H9 (cell line): ENCODE results near the gene GRM1. TPM values are rescaled to one million over a fixed set of nuclear protein-coding genes. Genes with fewer than 3 reads are reported as not detected.

Experiments
- DNase-seq: peaks from one replicate; pipeline ENCODE4 v3.0.0-alpha.2; 2017
- H2AFZ ChIP-seq: one replicate; pipeline ENCODE4 v1.6.1; 2013; ENCODE audit warnings: mild to moderate bottlenecking, low read length, control low read depth, moderate library complexity
- H2AK5ac ChIP-seq: 2 replicates; pipeline ENCODE4 v1.6.1; 2013; ENCODE audit warnings: low read length, control low read depth, mixed read lengths; ENCODE audit not compliant: insufficient read length
- H2BK120ac ChIP-seq: one replicate; pipeline ENCODE4 v1.6.1; 2013; ENCODE audit warnings: low read depth, mild to moderate bottlenecking, low read length, control low read depth, inconsistent platforms; ENCODE audit not compliant: poor library complexity, severe bottlenecking
- H2BK12ac ChIP-seq: 2 replicates; pipeline ENCODE4 v1.6.1; 2013; ENCODE audit warnings: low read length, control low read depth, mixed read lengths, low read depth; ENCODE audit not compliant: insufficient read length
- H2BK15ac ChIP-seq: 2 replicates; pipeline ENCODE4 v1.6.1; 2013; ENCODE audit warnings: low read depth, low read length, control low read depth
- H2BK20ac ChIP-seq: one replicate; pipeline ENCODE4 v1.6.1; 2013; ENCODE audit warnings: low read depth, mild to moderate bottlenecking, low read length, control low read depth, inconsistent platforms; ENCODE audit not compliant: poor library complexity, severe bottlenecking
- H2BK5ac ChIP-seq: 2 replicates; pipeline ENCODE4 v1.6.1; 2013; ENCODE audit warnings: low read length, control low read depth, mixed read lengths; ENCODE audit not compliant: insufficient read length
- H3K14ac ChIP-seq: 2 replicates; pipeline ENCODE4 v1.6.1; 2013; ENCODE audit warnings: low read length, control low read depth; ENCODE audit not compliant: insufficient read depth
- H3K18ac ChIP-seq: 2 replicates; pipeline ENCODE4 v1.6.1; 2013; ENCODE audit warnings: low read depth, mild to moderate bottlenecking, mixed read lengths, low read length, control low read depth; ENCODE audit not compliant: insufficient read length
- H3K23ac ChIP-seq: 2 replicates; pipeline ENCODE4 v1.6.1; 2013; ENCODE audit warnings: low read length, control low read depth, mixed read lengths, low read depth; ENCODE audit not compliant: insufficient read length
- H3K23me2 ChIP-seq: 2 replicates; pipeline ENCODE4 v1.6.1; 2013; ENCODE audit warnings: low read depth, mild to moderate bottlenecking, mixed read lengths, low read length, control low read depth; ENCODE audit not compliant: insufficient read length, poor library complexity, severe bottlenecking
- H3K27ac ChIP-seq: 2 replicates; pipeline ENCODE4 v1.5.1; 2013; ENCODE audit warnings: low read length, control low read depth, mixed read lengths, low read depth; ENCODE audit not compliant: insufficient read length
- H3K27me3 ChIP-seq: 2 replicates; pipeline ENCODE4 v1.6.1; 2013; ENCODE audit warnings: low read length, control low read depth, inconsistent platforms; ENCODE audit not compliant: insufficient read depth
- H3K4ac ChIP-seq: 2 replicates; pipeline ENCODE4 v1.6.1; 2013; ENCODE audit warnings: low read depth, mild to moderate bottlenecking, control low read depth, inconsistent platforms, low read length, moderate library complexity
- H3K4me1 ChIP-seq: 2 replicates; pipeline ENCODE4 v1.6.1; 2013; ENCODE audit warnings: low read length, control low read depth, inconsistent platforms; ENCODE audit not compliant: insufficient read depth
- H3K4me2 ChIP-seq: 2 replicates; pipeline ENCODE4 v1.6.1; 2013; ENCODE audit warnings: low read length, control low read depth, mixed read lengths; ENCODE audit not compliant: insufficient read length, insufficient read depth
- H3K56ac ChIP-seq: 2 replicates; pipeline ENCODE4 v1.6.1; 2013; ENCODE audit warnings: low read depth, mild to moderate bottlenecking, mixed read lengths, low read length, control low read depth; ENCODE audit not compliant: insufficient read length
- H3K79me1 ChIP-seq: 2 replicates; pipeline ENCODE4 v1.6.1; 2013; ENCODE audit warnings: low read depth, mild to moderate bottlenecking, moderate library complexity, low read length, control low read depth, inconsistent platforms; ENCODE audit not compliant: insufficient read depth, poor library complexity, severe bottlenecking
- H3K79me2 ChIP-seq: 2 replicates; pipeline ENCODE4 v1.6.1; 2013; ENCODE audit warnings: low read length, control low read depth, inconsistent platforms; ENCODE audit not compliant: insufficient read depth
- H3K9ac ChIP-seq: 2 replicates; pipeline ENCODE4 v1.6.1; 2013; ENCODE audit warnings: low read length, control low read depth, mixed read lengths; ENCODE audit not compliant: insufficient read length; ENCODE audit errors: extremely low read depth
- H3K9me3 ChIP-seq: one replicate; pipeline ENCODE4 v1.6.1; 2013; ENCODE audit warnings: low read depth, low read length, inconsistent platforms; ENCODE audit not compliant: control insufficient read depth
- H3T11ph ChIP-seq: one replicate; pipeline ENCODE4 v1.6.1; 2013; ENCODE audit warnings: mild to moderate bottlenecking, low read length, control low read depth, inconsistent platforms
- H4K20me1 ChIP-seq: one replicate; pipeline ENCODE4 v1.6.1; 2013; ENCODE audit not compliant: control insufficient read depth, insufficient read length, insufficient read depth
- H4K5ac ChIP-seq: 2 replicates; pipeline ENCODE4 v1.6.1; 2013; ENCODE audit warnings: low read depth, mild to moderate bottlenecking, mixed read lengths, low read length, control low read depth; ENCODE audit not compliant: insufficient read length
- H4K8ac ChIP-seq: replicated peaks from 2 replicates; pipeline ENCODE4 v1.6.1; 2013; ENCODE audit warnings: low read length, control low read depth, mixed read lengths, low read depth; ENCODE audit not compliant: insufficient read length
- H4K91ac ChIP-seq: 2 replicates; pipeline ENCODE4 v1.6.1; 2013; ENCODE audit warnings: low read depth, mild to moderate bottlenecking, moderate library complexity, mixed read lengths, low read length, control low read depth; ENCODE audit not compliant: insufficient read length
- H3K27ac Mint-ChIP-seq, 3 experiments: 2 replicates in 2 of 3; 3 replicates in 1 of 3; pipeline ENCODE4 v1.8.0; 2020 to 2021; ENCODE audit warnings: mixed read lengths in 3 of 3, mild to moderate bottlenecking in 1 of 3, moderate library complexity in 1 of 3
- H3K27me3 Mint-ChIP-seq: 2 replicates; pipeline ENCODE4 v1.8.0; 2021; ENCODE audit warnings: low read depth, mild to moderate bottlenecking, moderate library complexity, mixed read lengths
- H3K36me3 Mint-ChIP-seq, 3 experiments: 2 replicates in 2 of 3; 3 replicates in 1 of 3; pipeline ENCODE4 v1.8.0; 2020 to 2021; ENCODE audit warnings: low read depth in 3 of 3, mixed read lengths in 3 of 3; ENCODE audit not compliant: insufficient read depth in 1 of 3
- H3K4me1 Mint-ChIP-seq, 2 experiments: 2 replicates each; pipeline ENCODE4 v1.8.0; 2020; ENCODE audit warnings: mixed read lengths in 2 of 2
- H3K4me3 Mint-ChIP-seq, 2 experiments: 2 replicates in 1 of 2; 3 replicates in 1 of 2; pipeline ENCODE4 v1.8.0; 2020 to 2021; ENCODE audit warnings: mild to moderate bottlenecking in 2 of 2, mixed read lengths in 2 of 2, moderate library complexity in 1 of 2
- H3K9me3 Mint-ChIP-seq, 2 experiments: 2 replicates in 1 of 2; 3 replicates in 1 of 2; pipeline ENCODE4 v1.8.0; 2020; ENCODE audit warnings: mild to moderate bottlenecking in 2 of 2, mixed read lengths in 2 of 2, moderate library complexity in 1 of 2
- WGBS: extraction: QIAGEN DNeasy Blood & Tissue Kit; methylation state at CpG from one replicate; pipeline ENCODE4 v1.1.7; 2013; ENCODE audit warnings: missing lambda C conversion rate, low lambda C conversion rate, mixed read lengths; ENCODE audit not compliant: insufficient read length; ENCODE audit errors: extremely low coverage; 5-methylcytosine and 5-hydroxymethylcytosine counted together
- total RNA-seq: library from RNA; stranded (reverse); gene quantifications from 2 replicates; pipeline ENCODE4 v1.2.1, GENCODE V29; 2021
- TF ChIP-seq, protein P1 (sequence below): fragments of 200-600 bp; sonication (generic); conservative IDR thresholded peaks from 3 replicates; pipeline ENCODE4 v1.8.0; 2021; ENCODE audit warnings: antibody characterized with exemption, mild to moderate bottlenecking

Gene GRM1
- total RNA-seq, 1 experiment from 2014 or later, result 0.39 TPM

DNA sequence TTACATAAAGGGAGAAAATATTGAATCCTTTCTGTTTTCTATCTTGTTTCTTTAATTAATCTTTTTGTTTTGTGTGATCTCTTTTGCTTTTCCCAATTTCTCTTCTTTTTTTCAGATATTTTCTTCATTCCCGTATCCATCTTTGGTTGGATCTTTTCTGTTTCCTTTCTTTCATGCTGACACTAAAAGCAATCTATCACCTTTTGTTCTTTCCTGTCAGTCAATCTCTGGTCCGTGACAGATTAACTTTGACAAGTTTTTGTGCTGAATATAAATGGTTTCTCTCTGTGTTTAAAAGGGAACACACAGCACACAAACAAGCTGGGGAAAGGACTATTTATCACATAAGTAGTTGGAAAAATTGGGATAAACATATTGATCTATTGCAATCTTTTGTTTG lies 162.8 kb downstream of the GRM1 start:
- H2AFZ ChIP-seq, result no peak overlapping the region
- H3K4me1 ChIP-seq, result no peaks in the 10 kb centered on the region
- H3K14ac ChIP-seq, result no peak overlapping the region
- H3K4me2 ChIP-seq, result no peak overlapping the region
- no peaks in the 10 kb centered on the region for H3K9me3 ChIP-seq
- no peak overlapping the region for H2BK20ac ChIP-seq
- Mint-ChIP-seq H3K4me1 (peaks cover 0 to 5% of the 10 kb centered on the region in 2 experiments; a peak in 2 of 4 replicates), H3K9me3 (no peaks in the 10 kb centered on the region), H3K36me3 (no peaks in the 10 kb centered on the region), H3K27me3 (no peaks in the 10 kb centered on the region), H3K4me3 (no peak overlapping the region), H3K27ac (no peak overlapping the region)
- DNase-seq, result no peak
- no peak overlapping the region for H2BK120ac ChIP-seq
- no peak overlapping the region for H4K8ac ChIP-seq
- H4K5ac ChIP-seq, result no peak overlapping the region
- no peak overlapping the region for H3K23ac ChIP-seq
- no peak overlapping the region for H3K18ac ChIP-seq
- no peaks in the 10 kb centered on the region for H3K27me3 ChIP-seq
- no peak overlapping the region for H3T11ph ChIP-seq
- no peak overlapping the region for H3K9ac ChIP-seq
- no peak overlapping the region for H2BK12ac ChIP-seq
- no CpG with 5 or more reads among the region's 2 CpGs for WGBS
- no peaks in the 10 kb centered on the region for H3K79me2 ChIP-seq
- H2BK5ac ChIP-seq, result no peak overlapping the region
- no peaks in the 10 kb centered on the region for H3K23me2 ChIP-seq
- H3K27ac ChIP-seq, result no peak overlapping the region
- H3K56ac ChIP-seq, result no peak overlapping the region
- no peaks in the 10 kb centered on the region for H3K79me1 ChIP-seq
- no peak overlapping the region for H4K91ac ChIP-seq
- TF ChIP-seq, protein P1, sequence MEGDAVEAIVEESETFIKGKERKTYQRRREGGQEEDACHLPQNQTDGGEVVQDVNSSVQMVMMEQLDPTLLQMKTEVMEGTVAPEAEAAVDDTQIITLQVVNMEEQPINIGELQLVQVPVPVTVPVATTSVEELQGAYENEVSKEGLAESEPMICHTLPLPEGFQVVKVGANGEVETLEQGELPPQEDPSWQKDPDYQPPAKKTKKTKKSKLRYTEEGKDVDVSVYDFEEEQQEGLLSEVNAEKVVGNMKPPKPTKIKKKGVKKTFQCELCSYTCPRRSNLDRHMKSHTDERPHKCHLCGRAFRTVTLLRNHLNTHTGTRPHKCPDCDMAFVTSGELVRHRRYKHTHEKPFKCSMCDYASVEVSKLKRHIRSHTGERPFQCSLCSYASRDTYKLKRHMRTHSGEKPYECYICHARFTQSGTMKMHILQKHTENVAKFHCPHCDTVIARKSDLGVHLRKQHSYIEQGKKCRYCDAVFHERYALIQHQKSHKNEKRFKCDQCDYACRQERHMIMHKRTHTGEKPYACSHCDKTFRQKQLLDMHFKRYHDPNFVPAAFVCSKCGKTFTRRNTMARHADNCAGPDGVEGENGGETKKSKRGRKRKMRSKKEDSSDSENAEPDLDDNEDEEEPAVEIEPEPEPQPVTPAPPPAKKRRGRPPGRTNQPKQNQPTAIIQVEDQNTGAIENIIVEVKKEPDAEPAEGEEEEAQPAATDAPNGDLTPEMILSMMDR, result no peak
- H2BK15ac ChIP-seq, result no peak overlapping the region
- H4K20me1 ChIP-seq, result no peaks in the 10 kb centered on the region
- H3K4ac ChIP-seq, result no peak overlapping the region
- H2AK5ac ChIP-seq, result no peak overlapping the region
